OCI-LY7 (cell line): ENCODE results near the gene THRB. TPM values are rescaled to one million over a fixed set of nuclear protein-coding genes. Genes with fewer than 3 reads are reported as not detected.

Experiments used
- BruUV-seq: library from RNA; stranded (reverse); fragments of 400-500 nt; replicated peaks from 2 replicates; lab custom pipeline; 2021; lab: Mats Ljungman, UMichigan
- CTCF ChIA-PET: fragments of 300-600 bp; sonication (Branson Sonifier 250); formaldehyde crosslinking; loops from one replicate; lab custom pipeline; 2022; ENCODE audit warnings: antibody characterized with exemption; ENCODE audit not compliant: unreplicated experiment; lab: Charles Lee
- POLR2A ChIA-PET: fragments of 300-600 bp; sonication (Branson Sonifier 250); formaldehyde crosslinking; loops from one replicate; lab custom pipeline; 2022; ENCODE audit warnings: antibody characterized with exemption; lab: Charles Lee
- DNase-seq: peaks from one replicate; pipeline ENCODE4 v3.0.0-alpha.2; 2015; ENCODE audit warnings: low spot score
- H2AFZ ChIP-seq: fragments of 200-600 bp; sonication (generic), shearing (Covaris generic); 2 replicates; pipeline ENCODE4 v1.6.1; 2014; ENCODE audit warnings: mild to moderate bottlenecking, antibody characterized with exemption, low read length, moderate library complexity
- H3K27ac ChIP-seq: fragments of 200-600 bp; sonication (generic); 2 replicates; pipeline ENCODE4 v1.5.1; 2014; ENCODE audit warnings: mixed run types, low read depth, mild to moderate bottlenecking, moderate library complexity, low read length, inconsistent platforms; ENCODE audit not compliant: poor library complexity, severe bottlenecking
- H3K36me3 ChIP-seq: fragments of 200-600 bp; sonication (generic); 2 replicates; pipeline ENCODE4 v1.6.1; 2014; ENCODE audit warnings: mild to moderate bottlenecking, antibody characterized with exemption, low read length, moderate library complexity, mixed read lengths; ENCODE audit not compliant: insufficient read depth
- H3K4me1 ChIP-seq: fragments of 200-600 bp; sonication (generic); 2 replicates; pipeline ENCODE4 v1.5.1; 2014; ENCODE audit warnings: mild to moderate bottlenecking, low read length; ENCODE audit not compliant: insufficient read depth, poor library complexity, severe bottlenecking
- H3K4me2 ChIP-seq: fragments of 200-600 bp; sonication (generic); 2 replicates; pipeline ENCODE4 v1.6.1; 2014; ENCODE audit warnings: mild to moderate bottlenecking, low read length
- H3K4me3 ChIP-seq: fragments of 200-600 bp; sonication (generic); 2 replicates; pipeline ENCODE4 v1.5.1; 2014; ENCODE audit warnings: mild to moderate bottlenecking, low read depth, low read length; ENCODE audit not compliant: poor library complexity, severe bottlenecking
- H3K79me2 ChIP-seq: fragments of 200-600 bp; sonication (generic); 2 replicates; pipeline ENCODE4 v1.6.1; 2016; ENCODE audit warnings: low read depth, mild to moderate bottlenecking, low read length, moderate library complexity, mixed read lengths; ENCODE audit not compliant: insufficient read depth
- H3K9me2 ChIP-seq: fragments of 200-600 bp; sonication (generic); 2 replicates; pipeline ENCODE4 v1.6.1; 2016; ENCODE audit warnings: mild to moderate bottlenecking, low read length, mixed read lengths; ENCODE audit not compliant: insufficient read depth
- H3K9me3 ChIP-seq: fragments of 200-600 bp; sonication (generic); 2 replicates; pipeline ENCODE4 v1.6.1; 2014; ENCODE audit warnings: mild to moderate bottlenecking, mixed run types, low read length, mixed read lengths
- H4K20me1 ChIP-seq: fragments of 200-600 bp; sonication (generic); 2 replicates; pipeline ENCODE4 v1.6.1; 2014; ENCODE audit warnings: mild to moderate bottlenecking, antibody characterized with exemption, low read length, moderate library complexity, mixed read lengths; ENCODE audit not compliant: insufficient read depth
- EZH2phosphoT487 ChIP-seq: fragments of 200-600 bp; sonication (generic); IDR thresholded peaks from 2 replicates; pipeline ENCODE4 v1.6.1; 2018; ENCODE audit warnings: low read depth, borderline replicate concordance, mild to moderate bottlenecking, mixed run types, antibody characterized with exemption, low read length, moderate library complexity, mixed read lengths
- intact Hi-C: fragments of 100-400 bp; cut with micrococcal nuclease; formaldehyde crosslinking; loops from one replicate; pipeline ENCODE4 v1.10.0; 2022; ENCODE audit not compliant: unreplicated experiment
- total RNA-seq, 2 experiments: library from RNA; depleted of rRNA in 1 of 2; stranded (reverse); fragments of >200 nt in 1 of 2; shearing (Covaris generic) in 1 of 2; gene quantifications; 2 replicates each; pipeline ENCODE4 v1.2.3, GENCODE V29; 2014 to 2022
- TF ChIP-seq, protein P1 (sequence below): fragments of 200-600 bp; sonication (generic); conservative IDR thresholded peaks from 2 replicates; pipeline ENCODE4 v1.5.1; 2014; ENCODE audit warnings: mild to moderate bottlenecking, antibody characterized with exemption, low read length, moderate library complexity, mixed read lengths

Gene THRB
- total RNA-seq, 2 experiments from 2014 or later = not detected

DNA sequence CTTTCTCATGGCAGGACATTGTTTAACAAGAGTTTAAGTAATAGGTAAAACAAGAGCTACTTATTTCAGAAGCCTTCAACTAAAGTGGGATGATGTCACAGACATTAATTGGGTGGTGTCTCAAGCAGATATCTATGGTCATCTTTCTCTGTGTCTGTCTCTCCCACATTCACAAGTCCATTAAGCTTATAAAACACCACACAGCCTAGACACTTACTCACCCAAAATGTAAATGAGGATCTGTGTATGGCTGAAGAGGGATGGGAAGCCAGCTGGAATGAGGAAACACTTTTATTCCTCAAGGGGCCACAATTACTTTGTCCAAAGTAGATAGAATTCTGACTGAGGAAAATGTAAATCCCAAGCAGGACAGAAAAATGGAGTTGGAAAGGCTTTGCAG lies 183.8 kb downstream of the THRB start:
- BruUV-seq = no TSS peak
- CTCF ChIA-PET = no interaction called here

DNA sequence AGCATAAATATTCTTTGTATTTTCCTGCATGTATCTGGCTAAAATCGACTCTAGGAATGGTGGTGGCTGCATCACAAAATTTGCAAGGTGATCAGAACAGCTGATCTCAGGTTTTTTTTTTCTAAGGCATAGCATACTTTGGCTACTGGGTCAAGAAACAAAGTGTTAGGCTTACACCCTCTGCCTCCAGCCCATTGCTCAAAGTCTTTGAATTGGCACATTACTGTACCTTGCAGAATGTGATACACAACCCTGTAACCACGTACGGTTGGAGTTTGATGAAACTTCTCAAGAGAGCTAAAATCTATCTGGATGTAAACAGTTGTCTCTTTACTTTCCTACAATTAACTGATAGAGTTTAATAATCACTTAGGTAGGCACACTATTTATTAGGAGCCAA lies 188.1 kb downstream of the THRB start:
- H3K9me2 ChIP-seq = no peaks in the 10 kb centered on the region
- no TSS peak for BruUV-seq
- intact Hi-C loops = no loop called here
- ChIA-PET POLR2A (interaction anchor here (1.1 kb wide), 1 partner anchor 16 kb away, joined by 3 read pairs; no protein-coding TSS in a partner anchor), CTCF (no interaction called here)
- DNase-seq = no peak
- no peaks in the 10 kb centered on the region for H3K79me2 ChIP-seq
- no peak overlapping the region for H3K4me2 ChIP-seq
- no peaks in the 10 kb centered on the region for H3K9me3 ChIP-seq
- no peaks in the 10 kb centered on the region for H4K20me1 ChIP-seq
- H2AFZ ChIP-seq = no peak overlapping the region
- no peaks in the 10 kb centered on the region for H3K4me1 ChIP-seq
- no peaks in the 10 kb centered on the region for H3K36me3 ChIP-seq
- TF ChIP-seq, protein P1, sequence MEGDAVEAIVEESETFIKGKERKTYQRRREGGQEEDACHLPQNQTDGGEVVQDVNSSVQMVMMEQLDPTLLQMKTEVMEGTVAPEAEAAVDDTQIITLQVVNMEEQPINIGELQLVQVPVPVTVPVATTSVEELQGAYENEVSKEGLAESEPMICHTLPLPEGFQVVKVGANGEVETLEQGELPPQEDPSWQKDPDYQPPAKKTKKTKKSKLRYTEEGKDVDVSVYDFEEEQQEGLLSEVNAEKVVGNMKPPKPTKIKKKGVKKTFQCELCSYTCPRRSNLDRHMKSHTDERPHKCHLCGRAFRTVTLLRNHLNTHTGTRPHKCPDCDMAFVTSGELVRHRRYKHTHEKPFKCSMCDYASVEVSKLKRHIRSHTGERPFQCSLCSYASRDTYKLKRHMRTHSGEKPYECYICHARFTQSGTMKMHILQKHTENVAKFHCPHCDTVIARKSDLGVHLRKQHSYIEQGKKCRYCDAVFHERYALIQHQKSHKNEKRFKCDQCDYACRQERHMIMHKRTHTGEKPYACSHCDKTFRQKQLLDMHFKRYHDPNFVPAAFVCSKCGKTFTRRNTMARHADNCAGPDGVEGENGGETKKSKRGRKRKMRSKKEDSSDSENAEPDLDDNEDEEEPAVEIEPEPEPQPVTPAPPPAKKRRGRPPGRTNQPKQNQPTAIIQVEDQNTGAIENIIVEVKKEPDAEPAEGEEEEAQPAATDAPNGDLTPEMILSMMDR = no peak
- TF ChIP-seq EZH2phosphoT487 = no peak
- no peak overlapping the region for H3K27ac ChIP-seq
- no peak overlapping the region for H3K4me3 ChIP-seq

More for the DNA sequence above, 183.8 kb downstream of the THRB start:
- Histone ChIP-seq H3K9me3 (no peaks in the 10 kb centered on the region), H2AFZ (no peak overlapping the region), H3K4me2 (no peak overlapping the region), H3K4me3 (no peak overlapping the region), H3K4me1 (no peaks in the 10 kb centered on the region), H3K27ac (no peak overlapping the region), H3K9me2 (no peaks in the 10 kb centered on the region), H4K20me1 (no peaks in the 10 kb centered on the region), H3K36me3 (no peaks in the 10 kb centered on the region), H3K79me2 (no peaks in the 10 kb centered on the region)
- intact Hi-C loops = no loop called here
- DNase-seq = no peak
- TF ChIP-seq, protein P1 = no peak
- no peak for TF ChIP-seq EZH2phosphoT487
- POLR2A ChIA-PET = no interaction called here

DNA sequence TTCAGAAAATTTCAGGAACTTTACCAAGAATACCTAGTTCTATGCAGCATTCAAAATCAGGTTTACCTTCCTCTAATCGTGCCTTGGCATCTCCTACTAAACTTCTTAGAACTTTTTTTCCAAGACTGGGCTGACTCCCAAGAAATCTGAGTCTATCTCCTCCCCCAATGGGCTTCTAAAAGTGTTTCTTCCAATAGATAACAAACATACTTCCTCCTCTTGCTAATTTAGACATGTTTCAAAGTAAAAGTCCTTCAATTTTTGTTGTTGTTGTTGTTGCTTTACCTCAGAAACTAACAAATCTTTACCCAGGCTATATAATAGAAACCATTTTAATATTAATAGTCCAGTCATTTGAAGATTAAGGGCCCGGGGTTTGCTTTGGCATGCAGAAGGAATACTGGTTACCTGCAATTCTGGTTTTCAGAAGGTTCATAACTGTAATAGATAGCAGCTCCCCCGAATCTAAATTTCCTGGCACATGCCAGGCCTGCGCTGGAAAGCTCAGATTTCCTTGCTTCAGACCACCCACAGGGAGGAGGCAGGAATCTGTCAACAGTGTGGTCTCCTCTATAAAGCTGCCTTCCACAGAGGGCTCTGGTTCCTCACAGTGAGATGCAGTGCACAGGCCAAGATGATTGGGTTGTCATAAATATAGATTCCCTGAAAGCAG lies 188.7 kb downstream of the THRB start:
- Histone ChIP-seq H3K4me2 (no peak overlapping the region), H2AFZ (no peak overlapping the region), H3K27ac (no peak overlapping the region), H3K4me1 (no peaks in the 10 kb centered on the region), H3K9me3 (no peaks in the 10 kb centered on the region), H3K4me3 (no peak overlapping the region), H4K20me1 (no peaks in the 10 kb centered on the region), H3K9me2 (no peaks in the 10 kb centered on the region), H3K79me2 (no peaks in the 10 kb centered on the region), H3K36me3 (no peaks in the 10 kb centered on the region)
- no peak for DNase-seq
- ChIA-PET POLR2A (interaction anchor here (0.7 to 1.1 kb wide), 3 partner anchors 16 to 320 kb away, joined by 3 read pairs; no protein-coding TSS in a partner anchor), CTCF (no interaction called here)
- BruUV-seq = no TSS peak
- TF ChIP-seq, protein P1 = no peak
- no peak for TF ChIP-seq EZH2phosphoT487
- intact Hi-C loops = no loop called here
